ENCODE results near the gene TRIM26. TPM values are rescaled to one million over a fixed set of nuclear protein-coding genes. Genes with fewer than 3 reads are reported as not detected.

The TRIM26 gene
- total and polyA plus RNA-seq, 2 experiments from 2014 or later: 18.0 to 24.4 TPM

DNA sequence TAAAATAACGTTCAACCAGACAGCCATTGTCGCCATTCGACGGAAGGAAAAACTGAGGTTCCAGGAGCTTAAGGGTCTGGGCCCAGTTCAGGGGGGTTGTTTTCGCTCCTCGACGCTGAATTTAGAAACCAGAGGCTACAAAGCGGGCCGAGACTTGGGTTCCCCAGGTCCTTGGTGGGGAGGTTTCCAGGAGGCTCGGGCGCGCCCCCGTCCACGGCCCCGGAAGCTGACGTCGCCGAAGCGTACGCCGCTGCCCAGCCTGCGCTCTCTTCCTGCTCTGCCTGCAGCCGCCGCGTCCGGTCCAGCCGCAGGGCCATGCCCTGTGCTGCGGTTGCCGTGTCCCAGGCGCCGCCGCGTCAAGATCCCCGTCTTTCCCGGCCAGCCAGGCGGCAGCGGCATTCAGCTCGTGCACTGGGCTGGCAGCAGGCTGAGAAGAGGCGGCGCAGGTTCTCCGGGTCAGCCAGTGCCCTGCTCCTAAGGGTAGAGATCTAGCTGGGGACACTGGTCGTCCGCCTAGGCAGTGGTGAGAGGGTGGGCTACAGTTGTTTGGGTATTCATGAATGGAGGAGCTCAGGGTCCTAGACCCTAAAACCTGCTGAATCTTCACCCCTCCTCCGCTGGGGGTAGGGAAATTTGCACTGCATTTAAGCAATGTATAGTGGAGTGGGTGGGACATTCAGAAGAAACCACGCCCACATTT lies 901 bp upstream of the TRIM26 start:
- DNase-seq (ENCODE audit: low read depth in 1 of 2, low spot score in 1 of 2): peak; percentile 81 to 83
- TF ChIP-seq, protein P1, sequence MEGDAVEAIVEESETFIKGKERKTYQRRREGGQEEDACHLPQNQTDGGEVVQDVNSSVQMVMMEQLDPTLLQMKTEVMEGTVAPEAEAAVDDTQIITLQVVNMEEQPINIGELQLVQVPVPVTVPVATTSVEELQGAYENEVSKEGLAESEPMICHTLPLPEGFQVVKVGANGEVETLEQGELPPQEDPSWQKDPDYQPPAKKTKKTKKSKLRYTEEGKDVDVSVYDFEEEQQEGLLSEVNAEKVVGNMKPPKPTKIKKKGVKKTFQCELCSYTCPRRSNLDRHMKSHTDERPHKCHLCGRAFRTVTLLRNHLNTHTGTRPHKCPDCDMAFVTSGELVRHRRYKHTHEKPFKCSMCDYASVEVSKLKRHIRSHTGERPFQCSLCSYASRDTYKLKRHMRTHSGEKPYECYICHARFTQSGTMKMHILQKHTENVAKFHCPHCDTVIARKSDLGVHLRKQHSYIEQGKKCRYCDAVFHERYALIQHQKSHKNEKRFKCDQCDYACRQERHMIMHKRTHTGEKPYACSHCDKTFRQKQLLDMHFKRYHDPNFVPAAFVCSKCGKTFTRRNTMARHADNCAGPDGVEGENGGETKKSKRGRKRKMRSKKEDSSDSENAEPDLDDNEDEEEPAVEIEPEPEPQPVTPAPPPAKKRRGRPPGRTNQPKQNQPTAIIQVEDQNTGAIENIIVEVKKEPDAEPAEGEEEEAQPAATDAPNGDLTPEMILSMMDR (IDR thresholded peaks at IDR 0.05; ENCODE audit: low read depth, low read length): no peak
- Histone ChIP-seq H3K4me3 (peak overlapping the region; percentile 67), H3K27ac (peak overlapping the region; percentile 61), H3K9me3 (ENCODE audit: low read depth) (no peaks in the 10 kb centered on the region), H3K36me3 (no peaks in the 10 kb centered on the region), H3K4me1 (ENCODE audit: low read depth) (no peaks in the 10 kb centered on the region), H3K27me3 (no peaks in the 10 kb centered on the region)

DNA sequence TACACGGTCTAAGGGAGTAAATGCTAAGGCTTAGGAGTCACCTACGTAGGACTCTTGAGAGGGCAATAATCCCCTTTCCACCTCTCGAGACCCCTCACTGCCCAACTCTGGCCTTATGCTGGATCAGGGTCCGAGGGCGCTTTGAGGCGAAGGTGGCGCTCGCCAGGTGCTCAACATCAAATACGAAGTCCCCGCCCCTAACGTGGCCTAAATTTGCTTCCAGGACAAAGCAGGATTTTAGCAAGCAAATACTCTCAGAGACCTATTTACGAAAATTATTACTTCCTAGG lies 406 bp upstream of the TRIM26 start:
- Histone ChIP-seq H3K36me3 (no peaks in the 10 kb centered on the region), H3K27me3 (no peaks in the 10 kb centered on the region), H3K4me1 (ENCODE audit: low read depth) (no peaks in the 10 kb centered on the region), H3K27ac (peak overlapping the region; percentile 61), H3K4me3 (peak overlapping the region; percentile 67), H3K9me3 (ENCODE audit: low read depth) (no peaks in the 10 kb centered on the region)
- DNase-seq (ENCODE audit: low read depth in 1 of 2, low spot score in 1 of 2): no peak
- TF ChIP-seq, protein P1 (IDR thresholded peaks at IDR 0.05; ENCODE audit: low read depth, low read length): no peak

DNA sequence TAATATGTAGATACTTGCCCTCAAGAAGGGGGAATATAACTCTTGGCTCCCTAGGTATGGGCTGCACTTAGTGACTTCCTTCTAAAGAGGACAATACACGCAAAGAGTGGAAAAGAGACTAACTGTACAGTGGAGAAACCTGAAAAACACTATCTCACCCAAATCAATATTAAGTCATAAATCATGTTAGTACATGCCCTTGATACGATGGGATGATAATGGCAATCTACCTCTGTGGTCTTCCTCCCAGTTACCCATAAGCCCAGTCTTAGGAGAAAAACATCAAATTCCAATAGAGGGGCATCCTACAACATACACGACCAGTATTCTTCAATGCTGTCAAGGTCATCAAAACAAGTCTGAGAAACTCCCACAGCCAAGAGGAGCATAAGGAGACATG lies 1.3 kb downstream of the TRIM26 start:
- Histone ChIP-seq H3K4me1 (ENCODE audit: low read depth) (peaks cover 10% of the 10 kb centered on the region), H3K27ac (no peak overlapping the region), H3K9me3 (ENCODE audit: low read depth) (no peaks in the 10 kb centered on the region), H3K4me3 (peak overlapping the region; percentile 67), H3K36me3 (no peaks in the 10 kb centered on the region), H3K27me3 (no peaks in the 10 kb centered on the region)
- no peak for DNase-seq (ENCODE audit: low read depth in 1 of 2, low spot score in 1 of 2)
- TF ChIP-seq, protein P1 (IDR thresholded peaks at IDR 0.05; ENCODE audit: low read depth, low read length): no peak

DNA sequence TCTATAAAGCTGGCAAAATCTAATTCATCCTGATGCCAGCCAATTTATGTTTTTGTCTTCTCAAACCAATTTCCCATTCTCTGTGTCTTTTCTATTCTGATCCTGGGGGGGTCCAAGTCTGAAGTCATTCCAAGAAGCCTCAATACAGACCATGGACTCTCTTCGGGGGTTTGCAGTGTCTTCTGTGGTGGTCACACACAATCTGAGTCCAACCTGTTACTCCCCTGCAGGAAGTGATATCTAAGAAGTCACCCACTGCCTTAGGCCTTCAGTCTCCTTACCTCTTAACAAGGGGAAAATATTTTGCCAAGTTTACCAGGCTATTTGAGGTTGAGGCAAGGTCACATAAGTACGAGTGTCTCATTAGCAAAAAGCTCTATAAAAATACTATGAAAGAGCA lies 1.9 kb downstream of the TRIM26 start:
- H3K9me3 ChIP-seq (ENCODE audit: low read depth): no peaks in the 10 kb centered on the region
- H3K4me3 ChIP-seq: no peak overlapping the region
- TF ChIP-seq, protein P1 (IDR thresholded peaks at IDR 0.05; ENCODE audit: low read depth, low read length): no peak
- H3K36me3 ChIP-seq: no peaks in the 10 kb centered on the region
- H3K27me3 ChIP-seq: no peaks in the 10 kb centered on the region
- H3K27ac ChIP-seq: no peak overlapping the region
- peaks cover 10% of the 10 kb centered on the region for H3K4me1 ChIP-seq (ENCODE audit: low read depth)
- DNase-seq (ENCODE audit: low read depth in 1 of 2, low spot score in 1 of 2): no peak

DNA sequence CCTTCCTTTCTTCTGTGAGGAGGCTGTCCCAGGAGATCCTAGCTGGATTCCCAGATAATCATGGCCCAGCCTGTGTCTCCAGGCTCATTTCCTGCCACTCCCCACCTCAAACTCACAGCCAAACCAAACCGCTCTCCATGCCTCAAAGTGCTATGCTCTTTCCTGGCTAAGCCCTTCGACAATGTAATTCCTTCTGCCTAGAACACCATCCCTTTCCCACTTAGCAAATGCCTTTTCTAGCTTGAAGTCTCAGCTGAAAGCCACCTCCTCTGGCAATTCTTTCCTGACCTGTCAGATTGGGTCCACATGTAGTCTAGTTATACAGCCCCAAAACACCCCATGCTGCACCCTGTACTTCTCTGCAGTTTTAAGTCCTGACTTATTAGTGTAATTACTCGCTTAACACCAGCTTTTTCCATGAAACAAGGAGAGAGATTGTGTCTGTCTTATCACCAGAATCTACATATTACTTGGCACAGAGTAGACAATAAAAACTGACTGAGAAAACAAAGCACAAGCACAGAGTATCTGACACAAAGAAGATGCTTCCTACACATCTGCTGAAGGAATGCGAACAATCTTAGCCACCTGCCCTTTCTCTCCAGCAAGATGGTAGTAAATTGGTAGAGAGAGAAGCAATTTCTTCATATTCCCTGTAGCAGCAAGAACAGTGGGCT lies 5.4 kb downstream of the TRIM26 start:
- TF ChIP-seq, protein P1 (IDR thresholded peaks at IDR 0.05; ENCODE audit: low read depth, low read length): no peak
- Histone ChIP-seq H3K27ac (peak overlapping the region; percentile 32), H3K4me3 (no peak overlapping the region), H3K9me3 (ENCODE audit: low read depth) (no peaks in the 10 kb centered on the region), H3K4me1 (ENCODE audit: low read depth) (peaks cover 10% of the 10 kb centered on the region), H3K36me3 (no peaks in the 10 kb centered on the region), H3K27me3 (no peaks in the 10 kb centered on the region)
- DNase-seq (ENCODE audit: low read depth in 1 of 2, low spot score in 1 of 2): peak in 1 of 2 donors; percentile 55

Data from cardiac muscle cell (in vitro differentiated cells and primary cell).